ENCODE data around the gene BPTF.
"Not testable (repeated sequence)": the region's sequence is repeated elsewhere in the genome, so short reads cannot be mapped to it uniquely, and the experiment has no call there.

BPTF gene

DNA sequence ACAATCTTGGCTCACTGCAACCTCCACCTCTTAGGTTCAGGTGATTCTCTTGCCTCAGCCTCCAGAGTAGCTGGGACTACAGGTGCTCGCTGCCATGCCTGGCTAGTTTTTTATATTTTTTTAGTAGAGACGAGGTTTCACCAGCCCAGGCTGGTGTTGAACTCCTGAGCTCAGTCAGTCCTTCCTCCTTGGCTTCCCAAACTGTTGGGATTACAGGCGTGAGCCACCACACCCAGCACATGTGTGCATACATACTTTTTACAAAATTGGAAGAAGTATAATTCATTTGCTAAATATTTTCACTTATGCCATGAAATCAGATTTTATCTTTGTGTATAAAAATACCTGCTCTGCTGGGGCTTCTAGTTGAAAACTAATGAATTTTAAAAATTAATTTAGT lies 13.2 kb downstream of the BPTF start:
- H3K9me3 ChIP-seq (ENCODE audit: control insufficient read depth, insufficient read depth, low read length), result no peaks in the 10 kb centered on the region
- no peaks in the 10 kb centered on the region for H3K27me3 ChIP-seq (ENCODE audit: control insufficient read depth, insufficient read depth, low read length)
- H3K36me3 ChIP-seq (ENCODE audit: control insufficient read depth, insufficient read depth, low read length), result peaks cover 5% of the 10 kb centered on the region
- no peak overlapping the region for H3K4me3 ChIP-seq (ENCODE audit: low read depth, low read length)
- no peaks in the 10 kb centered on the region for H3K4me1 ChIP-seq (ENCODE audit: control insufficient read depth, insufficient read depth, low read length)
- no peak overlapping the region for H3K9ac ChIP-seq (ENCODE audit: low read depth, low read length)

DNA sequence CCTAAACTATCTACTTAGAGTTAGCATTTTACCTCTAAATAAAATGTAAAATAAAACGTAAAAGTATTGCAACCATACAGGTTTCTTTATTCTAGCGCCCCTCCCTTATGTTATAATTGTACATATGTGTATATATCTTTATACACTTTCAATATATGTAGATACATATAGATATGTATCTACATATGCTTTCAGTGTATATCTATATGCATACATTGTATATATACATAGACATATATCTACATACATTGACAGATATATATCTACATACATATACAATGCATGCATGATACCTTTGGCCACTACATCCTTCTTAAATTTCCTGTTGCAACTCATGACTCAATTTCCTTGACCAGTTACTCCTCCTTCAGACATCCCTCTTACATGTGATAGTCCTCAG lies 16.7 kb downstream of the BPTF start:
- no peak overlapping the region for H3K4me3 ChIP-seq (ENCODE audit: low read depth, low read length)

DNA sequence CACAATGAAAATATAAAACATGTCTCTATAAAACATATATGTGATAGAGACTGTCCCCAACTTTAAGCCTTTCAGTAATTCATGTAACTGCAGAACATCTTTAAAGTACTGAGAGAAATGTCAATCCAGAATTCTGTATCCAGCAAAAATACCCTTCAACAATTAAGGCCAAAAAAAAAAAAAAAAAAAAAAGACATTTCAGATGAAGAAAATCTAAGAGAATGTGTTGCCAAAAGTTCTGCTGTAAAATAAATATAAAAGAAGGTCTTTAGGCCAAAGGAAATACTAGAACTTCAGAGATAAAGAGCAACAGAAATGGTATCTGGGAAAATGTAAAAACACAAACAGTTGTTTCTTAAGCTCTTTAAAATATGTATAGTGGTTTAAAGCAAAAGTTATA lies 17.3 kb downstream of the BPTF start:
- Histone ChIP-seq H3K9me3 (ENCODE audit: control insufficient read depth, insufficient read depth, low read length) (no peaks in the 10 kb centered on the region), H3K4me1 (ENCODE audit: control insufficient read depth, insufficient read depth, low read length) (no peaks in the 10 kb centered on the region), H3K36me3 (ENCODE audit: control insufficient read depth, insufficient read depth, low read length) (peaks cover 5% of the 10 kb centered on the region)

More for the DNA sequence above, 16.7 kb downstream of the BPTF start:
- no peaks in the 10 kb centered on the region for H3K4me1 ChIP-seq (ENCODE audit: control insufficient read depth, insufficient read depth, low read length)
- H3K27me3 ChIP-seq (ENCODE audit: control insufficient read depth, insufficient read depth, low read length), result no peaks in the 10 kb centered on the region
- peaks cover 5% of the 10 kb centered on the region for H3K36me3 ChIP-seq (ENCODE audit: control insufficient read depth, insufficient read depth, low read length)
- H3K9ac ChIP-seq (ENCODE audit: low read depth, low read length), result no peak overlapping the region
- no peaks in the 10 kb centered on the region for H3K9me3 ChIP-seq (ENCODE audit: control insufficient read depth, insufficient read depth, low read length)

DNA sequence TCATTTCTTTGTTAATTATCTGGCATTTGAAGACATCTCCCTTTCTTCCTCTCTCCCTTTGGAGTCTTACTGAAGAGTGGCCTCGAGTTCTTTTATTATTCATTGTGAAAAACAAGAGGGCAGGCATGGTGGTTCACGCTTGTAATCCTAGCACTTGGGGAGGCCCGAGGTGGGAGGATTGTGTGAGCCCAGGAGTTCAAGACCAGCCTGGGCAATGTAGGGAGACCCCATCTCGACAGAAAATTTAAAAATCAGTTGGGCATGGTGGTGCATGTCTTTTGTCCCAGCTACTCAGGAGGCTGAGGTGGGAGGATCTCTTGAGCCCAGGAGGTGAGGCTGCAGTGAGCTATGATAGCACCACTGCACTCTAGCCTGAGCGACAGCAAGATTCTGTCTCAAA lies 20.1 kb downstream of the BPTF start:
- Histone ChIP-seq H3K36me3 (ENCODE audit: control insufficient read depth, insufficient read depth, low read length) (peaks cover under 1% of the 10 kb centered on the region), H3K27me3 (ENCODE audit: control insufficient read depth, insufficient read depth, low read length) (no peaks in the 10 kb centered on the region), H3K9ac (ENCODE audit: low read depth, low read length) (no peak overlapping the region), H3K4me3 (ENCODE audit: low read depth, low read length) (no peak overlapping the region), H3K9me3 (ENCODE audit: control insufficient read depth, insufficient read depth, low read length) (no peaks in the 10 kb centered on the region), H3K4me1 (ENCODE audit: control insufficient read depth, insufficient read depth, low read length) (no peaks in the 10 kb centered on the region)

More for the DNA sequence above, 17.3 kb downstream of the BPTF start:
- Histone ChIP-seq H3K4me3 (ENCODE audit: low read depth, low read length) (no peak overlapping the region), H3K9ac (ENCODE audit: low read depth, low read length) (no peak overlapping the region), H3K27me3 (ENCODE audit: control insufficient read depth, insufficient read depth, low read length) (no peaks in the 10 kb centered on the region)

DNA sequence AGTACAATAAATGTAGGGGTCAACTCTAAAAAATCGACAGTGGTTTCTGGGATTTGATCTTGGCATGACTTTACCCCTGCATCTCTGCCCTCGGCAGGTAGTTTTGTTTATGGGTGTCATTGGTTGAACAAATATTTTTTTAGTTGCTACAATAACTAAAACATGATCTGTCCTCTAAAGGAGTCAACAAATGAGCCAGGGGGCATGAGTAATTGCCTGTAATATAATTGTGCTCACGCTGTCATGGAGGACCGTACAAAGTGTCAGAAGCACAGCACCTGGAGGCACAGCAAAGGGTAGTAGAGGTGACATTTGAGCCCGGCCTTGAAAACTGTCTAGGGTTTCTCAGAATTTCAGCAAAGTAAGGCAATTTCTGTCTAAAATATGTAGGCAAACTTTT lies 22.9 kb downstream of the BPTF start:
- H3K36me3 ChIP-seq (ENCODE audit: control insufficient read depth, insufficient read depth, low read length); H3K4me1 ChIP-seq (ENCODE audit: control insufficient read depth, insufficient read depth, low read length); H3K4me3 ChIP-seq (ENCODE audit: low read depth, low read length); H3K9ac ChIP-seq (ENCODE audit: low read depth, low read length); H3K9me3 ChIP-seq (ENCODE audit: control insufficient read depth, insufficient read depth, low read length); H3K27me3 ChIP-seq (ENCODE audit: control insufficient read depth, insufficient read depth, low read length): not testable (repeated sequence)

DNA sequence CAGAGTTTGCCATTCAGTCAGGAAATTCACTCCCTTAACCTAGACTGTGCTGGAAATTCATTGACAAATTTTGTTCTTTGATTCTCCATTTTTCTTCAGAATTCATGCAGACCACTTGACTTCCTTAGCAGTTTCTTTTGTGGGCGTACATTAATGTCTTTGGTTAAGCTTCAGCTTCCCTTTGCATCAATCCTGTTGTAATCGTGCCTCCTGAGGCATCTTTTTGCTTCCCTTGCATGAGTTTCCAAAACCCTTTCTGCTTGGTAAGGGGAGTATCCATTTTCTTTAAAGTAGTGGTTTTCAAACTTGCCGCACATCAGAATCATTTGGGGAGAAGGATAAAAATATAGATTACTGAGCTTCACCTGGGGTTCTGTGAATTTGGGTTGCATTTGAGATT lies 23.5 kb downstream of the BPTF start:
- not testable (repeated sequence) for H3K4me3 ChIP-seq (ENCODE audit: low read depth, low read length); H3K36me3 ChIP-seq (ENCODE audit: control insufficient read depth, insufficient read depth, low read length); H3K4me1 ChIP-seq (ENCODE audit: control insufficient read depth, insufficient read depth, low read length); H3K9ac ChIP-seq (ENCODE audit: low read depth, low read length); H3K27me3 ChIP-seq (ENCODE audit: control insufficient read depth, insufficient read depth, low read length); H3K9me3 ChIP-seq (ENCODE audit: control insufficient read depth, insufficient read depth, low read length)

DNA sequence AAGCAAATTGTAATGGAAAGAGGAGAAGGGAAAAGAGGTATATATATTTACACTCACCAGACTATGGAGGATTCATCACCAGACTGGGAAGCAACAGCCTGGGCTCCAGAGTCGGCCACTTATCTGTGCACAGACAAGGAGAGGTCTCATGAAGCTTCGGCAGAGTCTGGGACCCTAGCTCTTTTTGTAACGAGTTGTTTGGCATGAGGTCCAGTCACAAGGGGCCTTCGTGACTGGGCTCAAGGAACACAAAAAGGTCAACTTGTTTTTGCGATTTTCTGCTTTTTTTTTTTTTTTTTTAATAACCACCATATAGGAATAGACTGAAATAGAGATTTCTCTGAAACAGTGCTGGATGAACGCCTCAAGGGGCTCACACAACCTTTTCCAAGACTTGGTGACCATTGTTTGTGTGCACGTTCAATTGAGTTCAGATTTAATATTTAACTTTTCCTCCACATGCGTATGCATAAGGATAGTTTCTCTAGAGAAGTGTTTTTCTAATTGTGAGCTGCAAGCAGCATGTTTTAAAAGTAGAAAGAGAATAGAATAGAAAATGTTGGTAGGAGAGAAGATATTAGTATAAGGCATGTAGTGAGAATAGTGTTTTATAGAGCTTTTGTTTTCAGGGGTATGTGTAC lies 25.8 kb downstream of the BPTF start:
- Histone ChIP-seq H3K4me1 (ENCODE audit: control insufficient read depth, insufficient read depth, low read length) (no peaks in the 10 kb centered on the region), H3K4me3 (ENCODE audit: low read depth, low read length) (no peak overlapping the region), H3K9me3 (ENCODE audit: control insufficient read depth, insufficient read depth, low read length) (no peaks in the 10 kb centered on the region), H3K9ac (ENCODE audit: low read depth, low read length) (no peak overlapping the region), H3K36me3 (ENCODE audit: control insufficient read depth, insufficient read depth, low read length) (peaks cover 13% of the 10 kb centered on the region), H3K27me3 (ENCODE audit: control insufficient read depth, insufficient read depth, low read length) (no peaks in the 10 kb centered on the region)

DNA sequence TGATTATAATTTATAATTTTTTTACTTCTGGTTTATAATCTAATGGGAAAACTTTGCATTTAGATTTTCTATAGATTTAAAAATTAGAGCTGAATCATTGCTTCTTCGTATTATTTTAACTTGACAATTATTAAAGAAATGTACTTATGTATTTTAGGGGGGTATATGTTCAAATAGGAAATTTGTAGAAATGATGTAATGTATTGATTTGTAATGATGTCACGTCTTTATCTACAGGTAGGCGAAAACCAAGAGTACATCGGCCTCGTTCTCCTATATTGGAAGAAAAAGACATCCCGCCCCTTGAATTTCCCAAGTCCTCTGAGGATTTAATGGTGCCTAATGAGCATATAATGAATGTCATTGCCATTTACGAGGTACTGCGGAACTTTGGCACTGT lies 28.4 kb downstream of the BPTF start:
- no peak overlapping the region for H3K4me3 ChIP-seq (ENCODE audit: low read depth, low read length)
- H3K4me1 ChIP-seq (ENCODE audit: control insufficient read depth, insufficient read depth, low read length), result no peaks in the 10 kb centered on the region
- H3K9ac ChIP-seq (ENCODE audit: low read depth, low read length), result no peak overlapping the region
- H3K27me3 ChIP-seq (ENCODE audit: control insufficient read depth, insufficient read depth, low read length), result no peaks in the 10 kb centered on the region
- H3K9me3 ChIP-seq (ENCODE audit: control insufficient read depth, insufficient read depth, low read length), result no peaks in the 10 kb centered on the region
- H3K36me3 ChIP-seq (ENCODE audit: control insufficient read depth, insufficient read depth, low read length), result peaks cover 13% of the 10 kb centered on the region

DNA sequence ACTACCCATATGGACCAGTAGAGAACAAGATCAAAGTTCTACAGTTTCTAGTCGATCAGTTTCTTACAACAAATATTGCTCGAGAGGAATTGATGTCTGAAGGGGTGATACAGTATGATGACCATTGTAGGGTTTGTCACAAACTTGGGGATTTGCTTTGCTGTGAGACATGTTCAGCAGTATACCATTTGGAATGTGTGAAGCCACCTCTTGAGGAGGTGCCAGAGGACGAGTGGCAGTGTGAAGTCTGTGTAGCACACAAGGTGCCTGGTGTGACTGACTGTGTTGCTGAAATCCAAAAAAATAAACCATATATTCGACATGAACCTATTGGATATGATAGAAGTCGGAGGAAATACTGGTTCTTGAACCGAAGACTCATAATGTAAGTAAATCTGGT lies 29.1 kb downstream of the BPTF start:
- H3K4me3 ChIP-seq (ENCODE audit: low read depth, low read length), result no peak overlapping the region

DNA sequence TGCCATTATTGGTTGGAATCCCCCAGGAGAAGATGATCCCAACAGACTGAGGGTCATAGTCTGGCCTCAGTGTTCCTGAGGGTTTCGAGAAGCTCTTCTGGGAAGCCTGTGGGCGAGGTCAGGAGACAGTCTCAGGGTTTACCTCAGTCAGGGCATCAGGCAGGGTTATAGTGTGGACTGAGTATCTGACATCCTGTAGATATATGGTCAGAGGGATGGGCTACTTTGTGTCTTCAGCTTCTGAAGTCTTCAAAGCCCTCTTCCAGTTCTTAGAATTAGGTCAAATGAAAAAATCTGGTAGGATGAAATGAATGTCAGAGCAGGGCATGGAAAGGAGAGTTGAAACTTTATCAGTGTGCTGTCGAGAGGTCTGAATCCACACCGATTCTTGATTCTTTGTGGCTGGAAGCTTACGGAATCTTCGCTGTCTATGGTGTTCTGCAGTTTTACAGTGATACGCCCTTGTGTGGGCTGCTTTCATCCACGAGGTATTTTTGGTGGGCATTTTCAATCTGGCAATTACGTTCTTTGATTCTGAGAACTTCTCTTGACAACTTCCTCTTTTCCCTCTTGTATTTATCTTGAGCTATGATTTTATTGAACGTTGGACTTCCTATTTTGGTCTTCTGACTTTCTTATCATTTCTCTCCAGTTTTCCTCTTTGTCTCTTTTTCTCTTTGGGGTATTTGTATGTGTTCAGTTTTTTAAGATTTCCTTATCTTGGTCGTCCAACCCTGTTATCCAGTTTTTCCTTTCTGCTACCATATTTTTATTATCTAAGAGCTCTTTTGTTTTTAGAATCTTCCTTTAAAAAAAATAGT lies 30.4 kb downstream of the BPTF start:
- no peak overlapping the region for H3K4me3 ChIP-seq (ENCODE audit: low read depth, low read length)
- no peak overlapping the region for H3K9ac ChIP-seq (ENCODE audit: low read depth, low read length)
- H3K9me3 ChIP-seq (ENCODE audit: control insufficient read depth, insufficient read depth, low read length), result no peaks in the 10 kb centered on the region
- H3K27me3 ChIP-seq (ENCODE audit: control insufficient read depth, insufficient read depth, low read length), result no peaks in the 10 kb centered on the region
- H3K4me1 ChIP-seq (ENCODE audit: control insufficient read depth, insufficient read depth, low read length), result no peaks in the 10 kb centered on the region
- peaks cover 13% of the 10 kb centered on the region for H3K36me3 ChIP-seq (ENCODE audit: control insufficient read depth, insufficient read depth, low read length)

More for the DNA sequence above, 29.1 kb downstream of the BPTF start:
- Histone ChIP-seq H3K4me1 (ENCODE audit: control insufficient read depth, insufficient read depth, low read length) (no peaks in the 10 kb centered on the region), H3K9ac (ENCODE audit: low read depth, low read length) (no peak overlapping the region), H3K27me3 (ENCODE audit: control insufficient read depth, insufficient read depth, low read length) (no peaks in the 10 kb centered on the region), H3K9me3 (ENCODE audit: control insufficient read depth, insufficient read depth, low read length) (no peaks in the 10 kb centered on the region), H3K36me3 (ENCODE audit: control insufficient read depth, insufficient read depth, low read length) (peaks cover 13% of the 10 kb centered on the region)

DNA sequence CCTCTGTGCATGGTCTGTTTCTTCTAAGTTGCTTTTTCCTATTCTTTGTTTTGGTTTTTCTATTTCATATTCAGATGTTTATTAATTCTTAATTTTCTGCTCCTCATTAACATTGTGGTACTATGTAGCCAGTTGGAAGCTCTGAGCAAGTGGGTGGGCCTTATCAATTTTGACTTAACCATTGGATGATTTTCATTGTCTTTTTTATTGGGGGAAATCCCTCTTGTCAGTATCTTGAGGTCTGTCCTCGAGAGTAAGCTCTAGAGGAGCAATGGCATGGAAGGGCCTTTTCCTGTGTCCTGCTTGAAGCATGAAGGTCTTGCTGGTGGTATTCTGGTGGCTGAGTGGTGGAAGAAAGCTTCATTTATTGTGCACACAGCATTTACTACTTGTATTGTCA lies 31.1 kb downstream of the BPTF start:
- not testable (repeated sequence) for H3K27me3 ChIP-seq (ENCODE audit: control insufficient read depth, insufficient read depth, low read length); H3K4me3 ChIP-seq (ENCODE audit: low read depth, low read length); H3K9ac ChIP-seq (ENCODE audit: low read depth, low read length); H3K4me1 ChIP-seq (ENCODE audit: control insufficient read depth, insufficient read depth, low read length); H3K9me3 ChIP-seq (ENCODE audit: control insufficient read depth, insufficient read depth, low read length)
- H3K36me3 ChIP-seq (ENCODE audit: control insufficient read depth, insufficient read depth, low read length), result peaks cover 13% of the 10 kb centered on the region

DNA sequence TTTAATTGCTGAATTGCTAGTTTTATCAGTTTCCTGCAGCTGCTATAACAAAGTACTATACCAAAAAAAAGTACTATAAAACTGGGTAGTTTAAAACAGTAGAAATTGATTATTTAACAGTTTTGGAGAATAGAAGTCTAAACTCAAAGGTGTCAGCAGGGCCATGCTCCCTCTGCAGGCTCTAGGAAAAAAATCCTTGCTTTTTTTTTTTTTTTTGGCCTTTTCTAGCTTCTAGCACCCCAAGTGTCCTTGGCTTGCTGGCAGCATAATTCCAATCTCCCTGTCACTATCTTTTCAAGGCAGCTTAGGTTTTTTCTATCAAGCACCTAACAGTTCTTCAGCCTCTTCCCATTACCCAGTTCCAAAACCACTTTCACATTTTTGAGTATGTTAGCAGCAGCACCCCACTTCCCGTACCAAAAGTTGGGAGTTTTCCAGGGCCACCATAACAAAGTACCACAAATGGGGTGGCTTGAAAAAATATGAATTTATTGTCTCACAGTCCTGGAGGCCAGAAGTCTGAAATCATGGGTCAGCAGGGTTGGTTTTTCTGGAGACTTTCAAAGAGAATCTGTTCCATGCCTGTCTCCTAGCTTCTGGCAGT lies 37.4 kb downstream of the BPTF start:
- H3K4me3 ChIP-seq (ENCODE audit: low read depth, low read length), result no peak overlapping the region
- no peaks in the 10 kb centered on the region for H3K27me3 ChIP-seq (ENCODE audit: control insufficient read depth, insufficient read depth, low read length)
- H3K4me1 ChIP-seq (ENCODE audit: control insufficient read depth, insufficient read depth, low read length), result no peaks in the 10 kb centered on the region
- H3K9ac ChIP-seq (ENCODE audit: low read depth, low read length), result no peak overlapping the region
- H3K36me3 ChIP-seq (ENCODE audit: control insufficient read depth, insufficient read depth, low read length), result peaks cover 5% of the 10 kb centered on the region
- H3K9me3 ChIP-seq (ENCODE audit: control insufficient read depth, insufficient read depth, low read length), result no peaks in the 10 kb centered on the region

Data from iPS-15b (cell line).